Liver (tissue), 9 donors: Measurements from ENCODE around the gene CFAP54. TPM values are rescaled to one million over a fixed set of nuclear protein-coding genes. Genes with fewer than 3 reads are reported as not detected.

Experiments
- DNase-seq: peaks from one replicate; pipeline ENCODE4 v3.0.0-alpha.2; 2017; ENCODE audit warnings: low spot score
- H3K27ac ChIP-seq, 2 donors: one replicate each; pipeline ENCODE4 v1.7.0; 2013; ENCODE audit warnings: inconsistent platforms in 2 of 2, low read length in 2 of 2, control low read depth in 1 of 2, low read depth in 1 of 2, mild to moderate bottlenecking in 1 of 2
- H3K27me3 ChIP-seq, 4 donors: one replicate each; pipeline versions ENCODE4 v1.6.1 to v1.7.0; 2013; ENCODE audit warnings: low read length in 3 of 4, inconsistent platforms in 1 of 4, mild to moderate bottlenecking in 1 of 4, moderate library complexity in 1 of 4; ENCODE audit not compliant: control insufficient read depth in 4 of 4, insufficient read depth in 4 of 4
- H3K36me3 ChIP-seq, 4 donors: one replicate each; pipeline versions ENCODE4 v1.6.1 to v1.7.0; 2013; ENCODE audit warnings: low read length in 3 of 4, mild to moderate bottlenecking in 3 of 4, low read depth in 1 of 4, moderate library complexity in 1 of 4; ENCODE audit not compliant: control insufficient read depth in 4 of 4, insufficient read depth in 3 of 4
- H3K4me1 ChIP-seq, 4 donors: one replicate each; pipeline versions ENCODE4 v1.6.1 to v1.7.0; 2013; ENCODE audit warnings: low read length in 3 of 4, mild to moderate bottlenecking in 3 of 4, moderate library complexity in 1 of 4; ENCODE audit not compliant: control insufficient read depth in 4 of 4, insufficient read depth in 4 of 4
- H3K4me3 ChIP-seq, 3 donors: one replicate each; pipeline versions ENCODE4 v1.6.1 to v1.7.0; 2013; ENCODE audit warnings: low read length in 3 of 3, control low read depth in 1 of 3, low read depth in 1 of 3, mild to moderate bottlenecking in 1 of 3
- H3K9ac ChIP-seq, 2 donors: one replicate each; pipeline ENCODE4 v1.7.0; 2013; ENCODE audit warnings: low read length in 2 of 2, mild to moderate bottlenecking in 2 of 2, moderate library complexity in 2 of 2, control low read depth in 1 of 2, low read depth in 1 of 2
- H3K9me3 ChIP-seq, 4 donors: one replicate each; pipeline versions ENCODE4 v1.6.1 to v1.7.0; 2013; ENCODE audit warnings: low read length in 3 of 4; ENCODE audit not compliant: control insufficient read depth in 4 of 4
- ATF3 ChIP-seq: IDR thresholded peaks from 2 replicates; pipeline ENCODE4 v1.6.1; 2016; ENCODE audit warnings: antibody characterized with exemption
- CTCF ChIP-seq: fragments of 150-350 bp; IDR thresholded peaks from 2 replicates; pipeline ENCODE4 v1.5.1; 2017; ENCODE audit warnings: improper control_type of control experiment, low read depth, low read length; ENCODE audit not compliant: missing input control
- EGR1 ChIP-seq, 2 donors: IDR thresholded peaks; 2 replicates each; pipeline ENCODE4 v1.6.1; 2016 to 2018; ENCODE audit warnings: antibody characterized with exemption in 2 of 2, low read depth in 2 of 2
- FOXA1 ChIP-seq: IDR thresholded peaks from 2 replicates; pipeline ENCODE4 v1.6.1; 2016; ENCODE audit warnings: antibody characterized with exemption
- FOXA2 ChIP-seq: IDR thresholded peaks from 2 replicates; pipeline ENCODE4 v1.6.1; 2016; ENCODE audit warnings: antibody characterized with exemption
- GABPA ChIP-seq, 2 donors: IDR thresholded peaks in 1 of 2; conservative IDR thresholded peaks in 1 of 2; 2 replicates each; pipeline ENCODE4 v1.6.1; 2016; ENCODE audit warnings: antibody characterized with exemption in 2 of 2, mild to moderate bottlenecking in 1 of 2, moderate library complexity in 1 of 2
- HNF4A ChIP-seq, 2 donors: conservative IDR thresholded peaks; 2 replicates each; pipeline ENCODE4 v1.6.1; 2016; ENCODE audit warnings: antibody characterized with exemption in 2 of 2, mild to moderate bottlenecking in 2 of 2
- HNF4G ChIP-seq: IDR thresholded peaks from 2 replicates; pipeline ENCODE4 v1.6.1; 2016; ENCODE audit warnings: antibody characterized with exemption
- JUND ChIP-seq, 2 donors: IDR thresholded peaks; 2 replicates each; pipeline ENCODE4 v1.6.1; 2016; ENCODE audit warnings: antibody characterized with exemption in 2 of 2
- NR2F2 ChIP-seq: IDR thresholded peaks from 2 replicates; pipeline ENCODE4 v1.6.1; 2016; ENCODE audit warnings: antibody characterized with exemption
- RAD21 ChIP-seq, 2 donors: IDR thresholded peaks; 2 replicates each; pipeline ENCODE4 v1.6.1; 2016; ENCODE audit warnings: antibody characterized with exemption in 2 of 2, mild to moderate bottlenecking in 2 of 2
- REST ChIP-seq: IDR thresholded peaks from 2 replicates; pipeline ENCODE4 v1.6.1; 2016; ENCODE audit warnings: antibody characterized with exemption, mild to moderate bottlenecking
- RXRA ChIP-seq, 2 donors: IDR thresholded peaks; 2 replicates each; pipeline ENCODE4 v1.6.1; 2017 to 2018; ENCODE audit warnings: antibody characterized with exemption in 2 of 2, mild to moderate bottlenecking in 1 of 2
- SP1 ChIP-seq: IDR thresholded peaks from 2 replicates; pipeline ENCODE4 v1.6.1; 2018; ENCODE audit warnings: antibody characterized with exemption, mild to moderate bottlenecking
- TAF1 ChIP-seq: conservative IDR thresholded peaks from 2 replicates; pipeline ENCODE4 v1.6.1; 2016; ENCODE audit warnings: antibody characterized with exemption, mild to moderate bottlenecking
- YY1 ChIP-seq: IDR thresholded peaks from 2 replicates; pipeline ENCODE4 v1.6.1; 2016; ENCODE audit warnings: antibody characterized with exemption, mild to moderate bottlenecking
- ZBTB33 ChIP-seq: IDR thresholded peaks from 2 replicates; pipeline ENCODE4 v1.6.1; 2016; ENCODE audit warnings: antibody characterized with exemption
- WGBS: extraction: QIAGEN DNeasy Blood & Tissue Kit; methylation state at CpG from one replicate; pipeline ENCODE4 v1.1.7; 2013; 5-methylcytosine and 5-hydroxymethylcytosine counted together
- polyA plus RNA-seq, 2 donors: library from polyadenylated mRNA; stranded (reverse) in 1 of 2; unstranded in 1 of 2; fragments of 200-250 nt in 1 of 2; fragments of >200 nt in 1 of 2; fragmentation: Nextera tagmentation in 1 of 2; extraction: Ambion mirVana in 1 of 2; gene quantifications; one replicate each; pipeline versions ENCODE4 v1.2.1 to v1.2.3, GENCODE V29; 2013 to 2015
- total RNA-seq, 2 donors: library from RNA; depleted of rRNA; stranded (reverse); fragments of >200 nt; gene quantifications; one replicate each; pipeline ENCODE4 v1.2.3, GENCODE V29; 2014
- donor health status: healthy.
- donor health status: healthy.
- donor health status: healthy.
- donor health status: healthy.
- donor health status: healthy.

CFAP54 gene
- total and polyA plus RNA-seq, 4 donors, result 0.01 to 0.19 (median 0.15) TPM

GRCh38 chr12:96906849-96907670 lies 417.7 kb downstream of the CFAP54 start, which contains the start of gene NEDD1:
Gene NEDD1, plus strand, starts transcription at chr12:96907257. Its CDS starts 2,503 bp downstream, at chr12:96909760.
- DNase-seq, result peak; percentile 90
- TF ChIP-seq RAD21 (IDR thresholded peaks at IDR 0.05), result no peak
- no peak for TF ChIP-seq FOXA1
- no peak for TF ChIP-seq NR2F2
- no peak for TF ChIP-seq EGR1 (IDR thresholded peaks at IDR 0.05; ENCODE audit: low read depth in 2 of 2)
- TF ChIP-seq TAF1, result no peak
- no peak for TF ChIP-seq SP1
- peak; percentile 70 to 90 for TF ChIP-seq GABPA (IDR thresholded peaks at IDR 0.05 in 1 of 2, conservative IDR thresholded peaks at IDR 0.05 in 1 of 2)
- TF ChIP-seq FOXA2, result peak; percentile 27
- TF ChIP-seq YY1, result no peak
- no peak for TF ChIP-seq HNF4G
- no peak for TF ChIP-seq HNF4A (conservative IDR thresholded peaks at IDR 0.05)
- no peak for TF ChIP-seq REST
- TF ChIP-seq ATF3, result no peak
- TF ChIP-seq RXRA (IDR thresholded peaks at IDR 0.05), result no peak
- peaks cover 0 to 11% (median 8%) of the 10 kb centered on the region in 4 donors for H3K4me1 ChIP-seq
- no peaks in the 10 kb centered on the region for H3K36me3 ChIP-seq
- peak within 1 kb of the TSS; percentile 84 to 94 (median 86) for H3K4me3 ChIP-seq
- H3K27ac ChIP-seq, result peak within 1 kb of the TSS; percentile 64 to 78
- WGBS, result under 1% methylated on average over 68 of the region's 68 CpGs
- H3K27me3 ChIP-seq, result no peaks in the 10 kb centered on the region
- H3K9ac ChIP-seq, result peak within 1 kb of the TSS; percentile 85 to 95
- no peaks in the 10 kb centered on the region for H3K9me3 ChIP-seq

- peak; percentile 49 for DNase-seq
- Histone ChIP-seq H3K27me3 (no peaks in the 10 kb centered on the region), H3K27ac (peak overlapping the region; percentile 64 to 78), H3K9ac (peak overlapping the region; percentile 85 to 95), H3K4me3 (peak overlapping the region; percentile 84 to 94 (median 86)), H3K9me3 (no peaks in the 10 kb centered on the region), H3K36me3 (no peaks in the 10 kb centered on the region), H3K4me1 (peaks cover 0 to 11% (median 8%) of the 10 kb centered on the region in 4 donors)
- 15% methylated on average over 23 of the region's 23 CpGs for WGBS
- TF ChIP-seq ZBTB33, result no peak
- no peak for TF ChIP-seq JUND (IDR thresholded peaks at IDR 0.05)
- TF ChIP-seq NR2F2, result no peak
- no peak for TF ChIP-seq GABPA (IDR thresholded peaks at IDR 0.05 in 1 of 2, conservative IDR thresholded peaks at IDR 0.05 in 1 of 2)
- TF ChIP-seq TAF1, result no peak
- no peak for TF ChIP-seq RXRA (IDR thresholded peaks at IDR 0.05)
- no peak for TF ChIP-seq CTCF
- no peak for TF ChIP-seq FOXA1
- TF ChIP-seq RAD21 (IDR thresholded peaks at IDR 0.05), result no peak
- no peak for TF ChIP-seq ATF3
- TF ChIP-seq YY1, result no peak
- TF ChIP-seq SP1, result no peak
- TF ChIP-seq REST, result no peak
- TF ChIP-seq FOXA2, result no peak
Measured at GRCh38 chr12:96907671-96908422, 418.5 kb downstream of the CFAP54 start.
